Right atrium auricular region (tissue), 2 donors: ENCODE results near the gene SH3GL2. TPM values are rescaled to one million over a fixed set of nuclear protein-coding genes. Genes with fewer than 3 reads are reported as not detected.

ENCODE experiments used
- DNase-seq: peaks from one replicate; pipeline ENCODE4 v3.0.0-alpha.2; 2019; ENCODE audit warnings: low spot score
- H3K27ac ChIP-seq, 2 donors: fragments of 200-600 bp; sonication (generic); 1 replicate in 1 of 2; 2 replicates in 1 of 2; pipeline ENCODE4 v1.5.1; 2016 to 2019
- H3K27me3 ChIP-seq, 2 donors: fragments of 200-600 bp; sonication (generic); one replicate each; pipeline versions ENCODE4 v1.5.1 to v1.6.0; 2017 to 2019
- H3K36me3 ChIP-seq: fragments of 200-600 bp; sonication (generic); one replicate; pipeline ENCODE4 v1.5.1; 2016
- H3K4me1 ChIP-seq, 2 donors: fragments of 200-600 bp; sonication (generic); one replicate each; pipeline versions ENCODE4 v1.5.1 to v1.6.0; 2017 to 2019
- H3K4me3 ChIP-seq, 2 donors: fragments of 200-600 bp; sonication (generic); 1 replicate in 1 of 2; 2 replicates in 1 of 2; pipeline ENCODE4 v1.5.1; 2017 to 2019; ENCODE audit warnings: mild to moderate bottlenecking in 1 of 2, moderate library complexity in 1 of 2
- H3K9me3 ChIP-seq, 2 donors: fragments of 200-600 bp; sonication (generic); one replicate each; pipeline ENCODE4 v1.5.1; 2019
- total RNA-seq, 2 donors: library from RNA; depleted of rRNA; stranded (reverse); fragments of >200 nt; gene quantifications; one replicate each; pipeline ENCODE4 v1.1.0, GENCODE V29; 2016
- TF ChIP-seq, protein P1 (sequence below), 2 donors: fragments of 200-600 bp; sonication (generic); IDR thresholded peaks; one replicate each; pipeline ENCODE4 v1.5.1; 2019; ENCODE audit warnings: antibody characterized with exemption in 2 of 2

The SH3GL2 gene
- total RNA-seq, 2 donors from 2014 or later, result 0.28 TPM; not detected in 1

DNA sequence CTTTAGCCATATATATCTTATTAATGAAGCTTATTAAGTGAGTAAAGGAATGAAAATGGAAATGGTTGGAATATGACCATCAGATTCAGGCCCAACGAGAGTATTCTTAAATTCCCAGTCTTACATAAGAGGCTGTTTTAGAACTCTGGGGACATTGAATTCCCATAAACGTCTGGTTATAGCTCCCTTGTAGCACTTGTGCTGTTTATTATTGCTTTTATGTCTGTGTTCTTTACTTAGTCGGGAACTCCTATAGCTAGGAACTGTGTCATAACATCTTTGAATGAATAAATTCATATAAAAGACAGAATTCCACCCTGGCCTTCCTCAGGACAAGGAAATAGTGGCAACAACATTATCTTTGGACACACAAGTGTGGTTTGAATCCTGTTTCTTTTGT is 58.4 kb downstream of the SH3GL2 start:
- TF ChIP-seq, protein P1, sequence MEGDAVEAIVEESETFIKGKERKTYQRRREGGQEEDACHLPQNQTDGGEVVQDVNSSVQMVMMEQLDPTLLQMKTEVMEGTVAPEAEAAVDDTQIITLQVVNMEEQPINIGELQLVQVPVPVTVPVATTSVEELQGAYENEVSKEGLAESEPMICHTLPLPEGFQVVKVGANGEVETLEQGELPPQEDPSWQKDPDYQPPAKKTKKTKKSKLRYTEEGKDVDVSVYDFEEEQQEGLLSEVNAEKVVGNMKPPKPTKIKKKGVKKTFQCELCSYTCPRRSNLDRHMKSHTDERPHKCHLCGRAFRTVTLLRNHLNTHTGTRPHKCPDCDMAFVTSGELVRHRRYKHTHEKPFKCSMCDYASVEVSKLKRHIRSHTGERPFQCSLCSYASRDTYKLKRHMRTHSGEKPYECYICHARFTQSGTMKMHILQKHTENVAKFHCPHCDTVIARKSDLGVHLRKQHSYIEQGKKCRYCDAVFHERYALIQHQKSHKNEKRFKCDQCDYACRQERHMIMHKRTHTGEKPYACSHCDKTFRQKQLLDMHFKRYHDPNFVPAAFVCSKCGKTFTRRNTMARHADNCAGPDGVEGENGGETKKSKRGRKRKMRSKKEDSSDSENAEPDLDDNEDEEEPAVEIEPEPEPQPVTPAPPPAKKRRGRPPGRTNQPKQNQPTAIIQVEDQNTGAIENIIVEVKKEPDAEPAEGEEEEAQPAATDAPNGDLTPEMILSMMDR (IDR thresholded peaks at IDR 0.05), result no peak
- Histone ChIP-seq H3K36me3 (no peaks in the 10 kb centered on the region), H3K4me1 (no peaks in the 10 kb centered on the region), H3K4me3 (no peak overlapping the region), H3K27me3 (no peaks in the 10 kb centered on the region), H3K9me3 (no peaks in the 10 kb centered on the region), H3K27ac (no peak overlapping the region)
- no peak for DNase-seq

DNA sequence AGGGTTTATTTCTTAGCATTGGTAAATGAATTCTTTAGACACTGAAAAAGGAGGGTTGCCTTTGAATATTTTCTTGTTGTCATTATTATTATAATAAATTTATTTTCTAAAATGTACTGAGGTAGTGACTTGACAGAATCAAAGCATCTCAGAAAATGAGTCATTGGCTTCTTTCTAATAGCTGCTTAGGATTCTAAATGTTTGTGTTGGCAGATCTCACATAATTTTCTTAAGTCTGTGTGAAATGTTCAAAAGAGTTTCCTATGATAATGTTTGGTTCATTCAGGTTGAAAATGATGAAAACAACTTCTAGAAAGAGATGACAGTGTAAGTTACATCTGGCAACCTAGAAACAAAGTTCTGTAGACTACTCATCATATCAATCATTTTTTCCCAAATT is 69.7 kb downstream of the SH3GL2 start:
- no peak overlapping the region for H3K27ac ChIP-seq
- no peaks in the 10 kb centered on the region for H3K36me3 ChIP-seq
- peaks cover 0 to 4% of the 10 kb centered on the region in 2 donors for H3K9me3 ChIP-seq
- TF ChIP-seq, protein P1 (IDR thresholded peaks at IDR 0.05), result no peak
- H3K4me1 ChIP-seq, result no peaks in the 10 kb centered on the region
- no peaks in the 10 kb centered on the region for H3K27me3 ChIP-seq
- H3K4me3 ChIP-seq, result no peak overlapping the region
- DNase-seq, result no peak

DNA sequence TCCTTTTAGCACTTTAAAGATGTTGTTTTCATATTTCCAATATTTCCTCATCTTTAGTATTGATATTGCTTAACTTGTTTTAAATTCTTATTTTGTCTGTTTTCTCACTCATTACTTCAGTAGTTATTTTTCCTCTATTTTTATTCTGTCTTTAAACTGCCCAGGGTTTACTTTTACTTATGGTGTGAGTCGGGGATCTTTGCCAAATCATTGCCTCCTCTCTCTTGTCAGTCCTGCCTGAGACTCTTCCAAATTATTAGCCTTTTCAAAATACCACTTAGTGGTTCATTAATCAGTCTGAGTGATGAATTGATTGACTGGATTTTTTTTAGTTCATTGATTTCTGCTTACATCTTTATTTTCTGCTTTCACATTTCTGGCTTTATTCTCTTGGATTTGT is 72.9 kb downstream of the SH3GL2 start:
- H3K27me3 ChIP-seq, result no peaks in the 10 kb centered on the region
- TF ChIP-seq, protein P1 (IDR thresholded peaks at IDR 0.05), result no peak
- no peaks in the 10 kb centered on the region for H3K4me1 ChIP-seq
- no peak overlapping the region for H3K4me3 ChIP-seq
- H3K27ac ChIP-seq, result no peak overlapping the region
- no peak for DNase-seq
- no peaks in the 10 kb centered on the region for H3K9me3 ChIP-seq
- H3K36me3 ChIP-seq, result no peaks in the 10 kb centered on the region

DNA sequence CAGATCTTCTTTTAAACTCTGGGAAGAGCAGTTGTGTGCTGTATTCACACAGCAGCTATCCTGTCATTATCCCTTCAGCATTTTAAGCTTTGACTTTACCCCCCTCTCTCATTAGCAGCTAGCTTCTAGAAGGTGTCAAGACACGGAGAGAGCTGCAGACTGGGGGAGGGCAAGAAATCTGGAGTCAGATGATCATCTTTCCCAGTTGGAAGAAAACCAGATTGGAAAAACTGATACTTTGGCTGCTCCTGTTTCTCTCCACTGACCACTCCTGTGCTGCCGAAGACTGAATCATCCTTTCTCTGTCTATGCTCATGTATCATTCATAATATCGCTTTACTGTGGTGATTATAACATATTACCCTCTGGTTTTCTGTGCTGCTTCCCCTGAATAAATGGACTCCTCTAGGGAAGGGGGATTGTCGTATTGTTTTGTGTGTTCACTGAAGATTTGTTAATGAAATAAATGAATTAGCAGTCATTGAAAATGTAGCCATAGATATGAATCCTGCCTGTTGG is 75.1 kb downstream of the SH3GL2 start:
- Histone ChIP-seq H3K4me1 (no peaks in the 10 kb centered on the region), H3K4me3 (no peak overlapping the region), H3K36me3 (no peaks in the 10 kb centered on the region), H3K27ac (no peak overlapping the region), H3K9me3 (no peaks in the 10 kb centered on the region), H3K27me3 (no peaks in the 10 kb centered on the region)
- TF ChIP-seq, protein P1 (IDR thresholded peaks at IDR 0.05), result no peak
- DNase-seq, result no peak

DNA sequence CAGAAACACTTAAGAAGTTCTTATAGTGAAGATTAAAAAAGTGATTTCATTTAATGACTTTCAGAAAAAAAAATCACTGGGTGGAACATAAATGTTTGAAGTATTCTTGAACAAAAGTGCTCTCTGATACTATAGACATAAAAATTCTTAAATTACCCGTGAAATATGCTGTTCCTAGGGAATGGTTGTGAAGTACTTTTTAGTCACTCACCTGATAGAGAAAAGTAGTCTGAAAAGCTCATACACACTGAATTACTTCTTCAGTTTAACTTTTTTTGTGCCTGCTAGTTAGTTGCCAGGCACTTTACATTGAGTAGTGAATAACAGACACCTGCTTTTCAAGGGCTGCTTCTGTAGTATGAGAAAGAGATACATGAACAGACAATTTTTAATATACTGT is 78.0 kb downstream of the SH3GL2 start:
- H3K36me3 ChIP-seq, result no peaks in the 10 kb centered on the region
- H3K27me3 ChIP-seq, result no peaks in the 10 kb centered on the region
- no peak overlapping the region for H3K27ac ChIP-seq
- DNase-seq, result no peak
- H3K4me1 ChIP-seq, result no peaks in the 10 kb centered on the region
- H3K9me3 ChIP-seq, result no peaks in the 10 kb centered on the region
- TF ChIP-seq, protein P1 (IDR thresholded peaks at IDR 0.05), result no peak
- H3K4me3 ChIP-seq, result no peak overlapping the region

DNA sequence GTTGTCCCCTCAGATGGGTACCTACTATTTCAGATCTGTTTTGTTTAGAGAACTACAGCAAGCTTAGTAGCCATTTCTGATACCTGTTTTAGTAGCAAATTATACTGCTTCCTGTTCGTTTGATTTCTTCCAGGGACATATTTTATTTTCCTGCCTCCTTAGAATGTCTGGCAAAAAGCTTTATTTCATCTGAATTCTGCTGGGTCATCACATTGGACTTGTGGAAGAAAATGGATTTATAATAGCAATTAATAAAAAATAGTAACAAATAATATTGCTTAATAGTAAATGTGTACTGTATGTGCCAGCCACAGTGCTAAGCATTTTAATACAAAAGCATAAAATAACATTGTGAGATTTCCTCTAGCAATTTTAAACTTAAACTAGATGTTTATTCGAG is 79.4 kb downstream of the SH3GL2 start:
- H3K27ac ChIP-seq, result no peak overlapping the region
- no peak for DNase-seq
- H3K36me3 ChIP-seq, result no peaks in the 10 kb centered on the region
- H3K9me3 ChIP-seq, result no peaks in the 10 kb centered on the region
- H3K4me3 ChIP-seq, result no peak overlapping the region
- no peaks in the 10 kb centered on the region for H3K4me1 ChIP-seq
- H3K27me3 ChIP-seq, result no peaks in the 10 kb centered on the region
- TF ChIP-seq, protein P1 (IDR thresholded peaks at IDR 0.05), result no peak
